IPS-NIHi7 (cell line): ENCODE data around the gene CCDC28A.
"Not testable (repeated sequence)": the region's sequence is repeated elsewhere in the genome, so short reads cannot be mapped to it uniquely, and the experiment has no call there.

Experiments used
- DNase-seq: peaks from one replicate; pipeline ENCODE4 v3.0.0; 2012; ENCODE audit warnings: mixed read lengths; ENCODE audit errors: extremely low spot score

The CCDC28A gene

DNA sequence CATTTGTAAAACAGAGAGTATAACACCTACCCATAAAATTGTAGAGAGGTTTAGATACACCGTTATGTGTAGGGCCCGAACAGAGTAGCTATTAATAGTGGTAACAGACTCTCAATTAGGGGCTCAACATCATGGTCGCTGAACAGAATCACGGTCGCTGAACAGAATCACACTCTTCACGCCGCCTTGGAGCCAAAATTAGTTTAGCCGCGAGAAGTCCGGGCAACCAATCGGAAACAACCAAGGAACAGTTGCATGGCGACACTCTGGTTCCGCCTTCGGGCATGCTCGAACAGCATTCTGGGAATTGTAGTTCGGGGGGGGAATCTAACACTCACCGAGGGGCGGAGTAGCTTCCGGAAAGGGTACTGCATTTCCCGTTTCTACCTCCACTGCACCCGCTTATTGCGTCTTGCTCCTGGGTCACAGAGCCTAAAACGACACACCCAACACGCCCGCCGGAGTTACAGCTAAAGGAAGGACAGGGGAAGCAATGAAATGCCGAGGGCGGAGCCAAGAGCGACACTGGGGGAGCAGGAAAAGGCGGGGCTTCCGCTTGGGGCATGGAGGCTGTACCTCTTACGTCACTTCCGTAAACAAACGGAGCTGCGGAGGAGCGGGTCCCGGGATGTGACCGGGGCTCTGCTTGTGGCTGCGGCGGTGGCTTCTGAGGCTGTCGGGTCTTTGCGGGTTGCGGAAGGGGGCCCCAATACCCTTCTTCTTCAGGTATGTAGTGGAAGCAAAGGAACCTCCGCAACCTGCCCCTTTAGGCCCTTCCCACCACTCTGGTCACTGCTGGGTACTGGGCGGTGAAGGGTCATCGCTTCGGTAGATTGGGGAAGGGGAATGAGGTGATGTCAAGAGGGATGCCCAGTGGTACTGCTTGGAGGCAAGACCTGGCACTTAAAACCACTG, at the start of gene CCDC28A:
CCDC28A (plus strand) TSS at position 593 of the 915 bp plus-strand sequence. CDS start 2,352 bp downstream, outside the sequence.
- DNase-seq, result peak; percentile 95

DNA sequence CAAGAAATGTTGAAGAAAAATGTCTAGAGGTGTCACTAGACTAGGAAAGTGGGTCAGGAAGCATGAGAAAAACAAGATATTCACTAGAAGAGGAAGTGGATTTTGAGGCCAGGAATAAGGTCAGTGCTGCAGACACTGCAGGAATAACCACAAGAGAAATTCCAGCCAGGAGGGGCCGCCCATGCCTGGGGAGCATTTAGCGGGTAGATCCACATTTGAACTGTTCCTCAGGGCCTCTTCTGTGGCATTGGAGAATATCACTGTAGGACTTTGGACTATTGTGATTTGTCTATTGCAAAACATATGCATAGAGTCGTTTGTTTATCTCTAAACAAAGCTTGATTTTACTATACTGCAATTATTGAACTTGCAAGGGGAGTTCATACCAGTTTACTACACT, 49.6 kb upstream of the CCDC28A start:
- peak; percentile 22 for DNase-seq

DNA sequence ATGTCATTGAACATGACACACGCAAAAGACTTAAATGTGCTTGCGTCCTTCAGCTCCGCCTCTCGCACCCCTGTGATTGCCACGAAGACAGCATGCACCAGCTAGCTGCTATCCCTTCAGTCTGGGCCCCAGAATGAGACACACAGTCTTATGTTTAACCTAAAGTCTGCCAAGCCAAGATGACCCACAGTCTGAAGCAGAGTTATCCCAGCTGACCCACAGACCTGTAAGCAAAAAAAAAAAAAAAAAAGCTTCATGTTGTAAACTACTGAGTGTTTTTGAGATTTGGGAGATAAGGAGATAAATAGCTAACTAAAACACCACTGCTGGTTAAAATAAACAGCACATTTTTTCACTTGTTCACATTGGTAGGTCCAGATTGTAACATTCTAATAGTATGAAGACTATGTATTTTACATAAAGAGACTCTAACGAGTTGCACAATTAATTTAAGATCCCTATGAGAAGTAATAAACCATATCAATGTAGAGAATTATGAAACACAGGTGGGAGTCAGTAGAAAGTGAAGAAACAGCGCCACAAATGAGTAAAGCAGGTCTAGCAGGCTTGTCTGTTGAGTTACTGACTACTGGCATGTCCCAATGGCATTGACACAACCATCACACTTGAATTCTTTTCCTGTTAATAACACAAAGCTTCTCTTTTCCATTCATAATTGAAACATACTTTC, 47.4 kb upstream of the CCDC28A start:
- DNase-seq, result no peak

DNA sequence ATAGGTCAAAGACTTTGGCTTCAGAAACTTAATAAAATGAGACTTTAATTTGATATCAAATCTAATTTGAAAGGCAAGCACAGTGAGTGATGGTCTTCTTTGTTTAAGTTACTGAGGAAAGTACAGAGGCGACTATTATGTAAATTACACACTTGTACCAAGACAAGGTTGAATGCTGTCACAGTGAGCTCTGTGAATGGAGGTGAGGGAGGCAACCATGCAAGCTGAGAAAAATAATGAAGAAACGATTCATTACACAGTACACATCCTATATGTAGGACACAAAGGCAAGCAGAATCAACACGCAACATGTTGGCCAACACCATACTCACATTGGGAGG, 46.8 kb upstream of the CCDC28A start:
- no peak for DNase-seq

DNA sequence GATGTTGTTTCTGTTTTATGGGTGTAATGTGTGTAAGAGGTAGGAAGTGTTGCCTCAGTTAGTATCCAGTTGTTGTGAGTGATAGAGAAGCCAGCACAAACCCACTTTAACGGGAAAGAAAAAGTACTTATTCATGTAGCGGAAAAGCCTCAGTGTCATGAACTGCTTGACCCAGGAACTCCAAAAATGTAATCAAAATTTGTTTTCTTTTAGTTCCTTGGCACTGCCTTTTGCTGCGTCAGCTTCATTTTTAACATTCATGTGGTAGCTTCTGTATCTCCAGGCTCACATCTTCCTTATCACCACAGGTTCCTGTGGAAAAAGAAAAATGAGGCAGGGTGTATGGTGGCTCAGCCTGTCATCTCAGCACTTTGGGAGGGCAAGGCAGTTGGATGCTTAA, 46.4 kb upstream of the CCDC28A start:
- no peak for DNase-seq

DNA sequence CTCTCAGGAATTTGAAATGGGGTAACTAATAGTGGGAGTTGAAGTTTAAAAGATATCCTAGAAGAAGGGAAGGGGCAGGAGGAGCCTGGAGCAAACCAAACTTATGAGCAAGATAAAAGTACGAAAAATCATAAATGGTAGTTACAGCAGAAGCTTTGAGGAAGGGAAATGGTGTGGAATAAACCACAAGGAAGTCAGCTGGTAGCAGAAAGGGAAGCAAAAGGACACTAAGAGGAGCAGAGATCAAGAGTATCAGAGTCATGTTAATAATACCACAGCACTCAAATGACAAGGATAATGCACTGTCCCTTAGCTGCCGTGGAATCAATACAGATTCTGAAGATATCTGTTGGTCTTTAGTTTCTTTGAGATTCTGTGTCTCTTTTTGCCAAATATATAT, 44.9 kb upstream of the CCDC28A start:
- DNase-seq, result no peak

DNA sequence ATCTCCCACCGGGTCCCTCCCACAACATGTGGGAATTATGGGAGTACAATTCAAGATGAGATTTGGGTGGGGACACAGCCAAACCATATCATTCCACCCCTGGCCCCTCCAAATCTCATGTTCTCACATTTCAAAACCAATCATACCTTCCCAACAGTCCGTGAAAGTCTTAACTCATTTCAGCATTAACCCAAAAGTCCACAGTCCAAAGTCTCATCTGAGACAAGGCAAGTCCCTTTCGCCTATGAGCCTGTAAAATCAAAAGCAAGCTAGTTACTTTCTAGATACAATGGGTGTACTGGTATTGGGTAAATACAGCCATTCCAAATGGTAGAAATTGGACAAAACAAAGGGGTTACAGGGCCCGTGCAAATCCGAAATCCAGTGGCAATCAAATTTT, 43.5 kb upstream of the CCDC28A start:
- DNase-seq, result not testable (repeated sequence)

DNA sequence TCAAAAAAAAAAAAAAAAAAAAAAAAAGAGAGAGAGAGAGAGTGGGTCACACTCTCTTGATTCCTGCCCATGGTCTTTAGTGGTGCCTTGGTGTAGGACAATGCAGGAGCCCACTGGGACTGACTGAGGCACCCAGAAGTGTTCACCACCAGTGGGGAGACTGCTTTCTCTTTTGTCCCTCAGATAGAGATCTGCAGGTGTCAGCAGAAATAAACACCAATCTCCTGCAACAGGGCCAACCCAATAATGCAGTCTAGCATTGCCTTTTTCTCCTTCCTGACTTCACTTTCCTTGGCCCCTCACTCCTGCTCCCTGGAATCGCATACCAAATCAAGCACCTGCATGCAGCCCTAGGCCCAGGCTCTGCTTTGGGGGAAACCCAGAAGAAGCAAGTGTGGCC, 39.0 kb upstream of the CCDC28A start:
- no peak for DNase-seq

DNA sequence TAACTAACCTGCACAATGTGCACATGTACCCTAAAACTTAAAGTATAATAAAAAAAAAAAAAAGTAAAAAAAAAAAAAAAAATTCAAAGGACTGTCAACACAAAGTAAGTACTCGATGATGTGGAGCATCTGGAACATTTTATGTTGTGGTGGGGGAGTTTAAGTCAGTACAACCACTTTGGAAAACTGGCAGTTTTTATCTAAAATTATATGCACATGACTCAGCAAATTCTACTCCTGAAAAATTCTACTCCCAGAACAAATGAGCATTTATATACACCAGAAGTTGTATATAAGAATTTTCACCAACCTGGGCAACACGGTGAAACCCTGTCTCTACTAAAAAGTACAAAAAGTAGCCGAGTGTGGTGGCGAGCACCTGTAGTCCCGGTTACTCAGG, 36.9 kb upstream of the CCDC28A start:
- DNase-seq, result no peak

DNA sequence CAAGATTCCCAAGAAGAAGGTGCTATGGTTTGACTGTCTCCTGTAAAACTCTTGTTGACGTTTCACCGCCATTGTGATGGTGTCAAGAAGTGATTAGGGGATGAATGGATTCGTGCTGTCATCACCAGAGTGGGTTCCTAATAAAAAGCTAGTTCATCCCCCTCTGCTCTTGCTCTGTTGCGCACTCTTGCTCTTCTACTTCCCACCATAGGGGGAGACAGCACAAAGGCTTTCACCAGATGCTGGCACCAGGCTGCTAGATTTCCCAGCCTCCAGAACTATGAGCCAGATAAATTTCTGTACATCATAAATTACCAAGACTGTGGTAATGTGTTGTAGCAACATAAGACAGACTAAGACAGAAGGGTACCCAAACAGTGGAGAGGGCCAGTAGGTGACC, 21.6 kb upstream of the CCDC28A start:
- DNase-seq, result peak; percentile 74

DNA sequence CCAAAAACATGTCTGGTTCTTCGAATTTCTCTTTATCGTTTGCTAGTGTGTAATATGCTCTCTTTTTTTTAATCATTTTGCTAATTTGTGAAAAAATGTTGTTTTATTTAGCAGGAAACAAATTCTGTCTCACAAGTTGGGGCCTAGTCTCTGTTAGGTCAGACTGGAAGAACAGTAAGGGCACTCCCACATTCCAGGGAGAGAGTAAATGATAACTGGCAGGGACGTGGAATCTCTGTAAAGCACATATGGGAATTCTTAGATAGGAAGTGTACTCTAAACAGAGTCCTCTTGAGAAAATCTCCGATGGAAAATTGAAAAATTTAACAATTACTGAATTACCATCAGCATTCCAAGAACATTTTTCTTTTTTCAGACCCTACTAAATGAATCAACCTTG, 16.4 kb upstream of the CCDC28A start:
- no peak for DNase-seq

DNA sequence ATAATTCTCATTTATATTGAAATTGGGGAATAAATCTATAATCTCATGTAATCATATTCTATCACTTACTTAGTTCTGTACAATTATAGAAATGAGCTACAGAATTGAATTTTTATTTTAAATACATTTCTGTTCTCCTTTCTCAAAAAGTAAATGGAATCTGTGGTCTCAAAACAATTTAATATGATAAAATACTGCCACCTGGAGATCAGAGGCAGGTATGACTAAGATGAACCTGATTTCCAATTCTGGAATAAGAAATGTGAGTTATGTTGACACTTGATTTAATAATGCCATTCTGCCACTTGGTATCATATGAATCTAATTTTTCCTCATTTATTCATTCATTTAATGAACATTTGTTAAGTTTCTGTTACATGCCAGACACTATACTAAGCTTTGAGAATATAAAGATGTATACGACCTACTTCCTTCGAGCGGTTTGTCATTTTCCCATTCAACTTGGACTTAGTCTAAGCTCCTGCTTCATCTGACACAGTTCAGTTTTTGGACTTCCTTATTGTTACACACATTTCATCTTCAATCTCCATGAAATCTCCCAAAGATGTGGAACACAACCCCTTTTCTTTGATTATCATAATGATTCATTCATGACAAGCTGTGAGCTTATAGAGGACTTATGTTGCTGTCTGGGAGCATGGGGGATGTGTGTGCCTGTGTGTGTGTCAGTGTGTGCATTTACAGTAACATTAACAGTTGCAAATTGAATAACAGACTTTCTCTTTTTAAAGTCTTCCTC, 7.5 kb upstream of the CCDC28A start:
- DNase-seq, result peak; percentile 31

DNA sequence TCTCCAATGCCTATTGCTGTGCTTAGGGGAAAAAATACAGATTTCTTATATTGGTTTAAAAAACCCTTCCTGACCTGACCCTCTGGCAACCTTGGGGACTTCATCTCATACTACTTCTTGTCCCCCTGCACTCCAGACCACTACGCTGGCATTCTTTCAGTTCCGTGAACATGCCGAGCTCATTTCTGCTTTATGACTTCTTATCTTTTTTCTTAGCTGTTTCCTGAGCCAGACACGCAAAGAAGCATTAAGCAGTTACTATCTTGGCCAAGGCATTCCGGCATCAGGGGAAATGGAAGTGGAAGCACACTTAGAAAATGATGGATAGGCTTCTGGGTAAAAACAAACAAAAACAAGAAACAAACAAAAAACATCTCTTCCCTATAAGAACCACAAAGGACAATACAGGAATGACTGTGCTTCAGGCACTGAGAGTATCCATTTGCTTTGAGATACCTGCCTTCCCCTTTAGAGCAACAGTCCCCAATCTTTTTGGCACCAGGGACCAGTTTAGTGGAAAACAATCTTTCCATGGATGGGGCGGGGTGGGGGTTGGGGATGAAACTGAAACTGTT, 4.4 kb upstream of the CCDC28A start:
- no peak for DNase-seq

DNA sequence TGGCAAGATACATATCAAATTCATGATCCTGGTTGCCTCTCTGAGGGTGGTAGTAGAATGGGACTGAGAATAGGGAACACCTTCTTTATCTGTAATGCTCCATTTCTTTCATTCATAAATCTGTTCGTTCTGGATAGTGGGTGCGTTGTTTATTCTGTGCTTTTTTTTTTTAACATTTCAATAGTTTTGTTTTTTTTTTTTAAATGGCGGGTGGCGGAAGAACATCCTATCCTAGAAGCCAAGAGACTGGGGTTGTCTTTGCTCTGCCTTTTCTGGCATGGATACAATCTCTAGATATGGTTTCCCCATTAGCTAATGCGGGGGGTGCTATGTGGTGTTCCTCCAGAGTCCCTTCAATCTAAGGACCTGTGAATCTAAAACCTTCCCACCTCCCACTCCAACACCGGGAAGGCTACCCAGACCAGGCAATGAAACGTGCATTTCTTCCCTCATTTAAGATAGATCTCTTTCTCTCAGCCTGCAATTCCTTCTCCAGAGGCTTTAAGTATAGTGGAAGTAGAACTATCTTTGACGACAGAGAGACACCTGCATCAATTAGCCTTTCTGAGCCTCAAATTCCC, 883 bp upstream of the CCDC28A start:
- DNase-seq, result no peak

DNA sequence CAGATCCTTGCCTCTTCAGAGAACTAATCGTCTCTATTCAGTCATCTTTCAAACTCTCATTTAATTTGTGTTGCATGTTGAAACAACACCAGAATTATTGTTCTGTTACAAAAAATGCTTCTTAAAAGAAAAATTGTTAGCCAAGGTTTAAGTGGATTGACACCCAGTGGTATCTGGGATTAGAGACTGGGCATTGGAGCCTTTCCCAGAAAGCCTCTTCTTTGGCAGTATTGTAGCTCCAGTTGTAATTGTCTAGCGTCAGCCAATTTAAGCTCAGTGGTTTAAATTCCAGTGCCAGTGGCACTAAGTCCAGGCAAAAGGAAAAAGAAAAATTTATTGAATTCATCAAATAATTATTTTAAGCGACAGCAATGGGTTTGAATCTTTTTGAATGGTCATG, 801 bp downstream of the CCDC28A start:
- no peak for DNase-seq

DNA sequence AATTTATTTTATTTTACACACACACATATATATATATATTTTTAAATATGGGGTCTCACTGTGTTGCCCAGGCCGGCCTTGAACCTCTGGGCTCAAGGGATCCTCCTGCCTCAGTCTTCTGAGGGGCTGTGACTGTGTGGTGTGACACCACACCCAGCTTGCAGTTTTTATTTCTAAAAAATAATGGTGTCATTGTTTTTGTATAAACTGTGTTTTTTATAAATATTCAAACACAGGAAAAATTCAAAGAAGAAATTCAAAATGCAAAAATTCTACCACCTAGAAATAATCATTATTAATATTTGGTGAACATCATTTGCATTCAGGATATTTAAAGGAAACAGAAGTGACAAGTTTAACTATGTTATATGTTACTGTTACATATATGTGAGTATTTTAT, 3.1 kb downstream of the CCDC28A start:
- no peak for DNase-seq

DNA sequence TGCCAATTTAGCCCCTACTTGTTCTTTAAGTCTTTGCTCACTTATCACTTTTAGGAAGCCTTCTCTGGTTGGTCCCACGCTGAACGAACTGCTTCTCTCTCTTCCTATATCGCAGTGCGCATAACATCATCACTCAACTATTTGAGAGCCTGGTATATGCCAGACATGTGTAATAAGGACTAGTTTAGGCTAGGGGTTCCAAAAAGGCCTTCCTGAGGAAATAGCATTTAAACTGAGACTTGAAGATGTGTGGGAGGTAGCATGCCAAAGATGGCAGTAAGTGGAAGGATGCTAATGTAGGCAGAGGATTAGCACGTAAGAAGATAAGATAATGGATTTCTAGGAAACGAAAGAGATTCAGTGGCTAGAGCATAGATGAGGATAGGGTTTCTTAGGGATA, 4.8 kb downstream of the CCDC28A start:
- no peak for DNase-seq

DNA sequence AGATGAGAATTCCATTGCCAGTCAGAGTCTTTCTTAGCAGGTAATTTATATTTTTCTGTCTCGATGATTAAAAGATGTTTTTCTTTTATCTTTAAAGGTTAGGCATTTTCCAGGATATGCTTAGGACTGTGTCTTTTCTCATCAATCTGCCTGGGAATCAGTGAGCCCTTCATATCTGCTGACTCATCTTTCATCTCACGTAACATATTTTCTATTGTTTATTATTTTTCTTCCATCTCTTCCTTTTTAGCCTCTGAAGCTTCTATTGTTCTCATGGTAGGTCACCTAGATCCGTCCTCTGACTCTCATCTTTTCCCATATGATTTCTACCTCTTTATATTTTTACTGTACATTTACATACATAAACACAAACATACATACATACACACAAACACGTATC, 8.7 kb downstream of the CCDC28A start:
- DNase-seq, result no peak

DNA sequence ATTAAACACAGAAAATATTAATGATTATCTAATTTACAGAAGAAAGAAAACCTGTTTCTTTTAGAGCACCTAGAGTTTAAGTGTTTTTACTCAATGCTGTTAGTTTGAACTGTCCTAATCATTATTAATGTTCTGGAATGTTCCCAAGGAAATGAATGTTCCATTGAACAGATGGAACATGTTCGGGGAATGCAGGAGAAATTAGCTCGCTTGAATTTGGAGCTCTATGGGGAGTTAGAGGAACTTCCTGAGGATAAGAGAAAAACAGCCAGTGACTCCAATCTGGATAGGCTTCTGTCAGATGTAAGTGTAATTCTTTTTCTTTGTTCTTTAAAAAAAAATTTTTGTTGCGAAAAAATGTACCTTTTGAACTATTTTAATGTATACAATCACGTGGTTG, 11.5 kb downstream of the CCDC28A start:
- no peak for DNase-seq

DNA sequence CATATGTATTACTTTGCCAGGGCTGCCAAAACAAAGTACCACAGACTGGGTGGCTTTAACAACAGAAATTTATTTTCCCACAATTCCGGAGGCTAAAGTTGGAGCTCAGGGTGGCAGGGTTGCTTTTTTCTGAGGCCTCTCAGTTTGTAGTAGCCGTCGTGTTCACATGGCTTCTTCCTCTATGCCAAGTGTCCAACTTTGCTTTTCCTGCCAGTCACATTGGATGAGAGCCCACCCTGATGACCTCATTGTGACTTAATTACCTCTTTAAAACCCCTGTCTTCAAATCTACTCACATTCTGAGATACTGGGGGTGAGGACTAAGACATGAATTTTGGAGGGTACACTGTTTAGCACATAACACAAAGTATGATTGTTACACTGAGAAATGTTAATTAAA, 12.4 kb downstream of the CCDC28A start:
- no peak for DNase-seq

DNA sequence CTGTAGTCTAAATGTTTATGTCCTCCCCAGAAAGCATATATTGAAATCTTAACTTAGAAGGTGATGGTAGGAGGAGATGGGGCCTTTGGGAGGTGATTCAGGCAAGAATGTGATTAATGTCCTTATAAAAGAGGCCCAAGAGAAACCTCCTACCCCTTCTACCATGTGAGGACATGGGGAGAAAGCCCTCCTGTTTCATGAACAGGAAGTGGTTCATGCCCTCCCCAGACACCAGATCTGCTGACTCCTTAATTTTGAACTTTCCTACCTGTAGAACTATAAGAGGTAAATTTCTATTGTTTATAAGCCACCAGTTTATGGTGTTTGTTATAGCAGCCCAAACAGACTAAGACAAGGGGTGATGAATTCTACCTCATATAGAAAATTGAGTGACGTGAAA, 13.6 kb downstream of the CCDC28A start:
- DNase-seq, result no peak
